Iris pigment epithelial cell (primary cell): ENCODE measurements around the gene HTD2.
"Not testable (repeated sequence)": the region's sequence is repeated elsewhere in the genome, so short reads cannot be mapped to it uniquely, and the experiment has no call there.

Source experiments
- DNase-seq: peaks from one replicate; pipeline ENCODE4 v3.0.0-alpha.2; 2011; ENCODE audit warnings: low read depth

HTD2 gene

DNA sequence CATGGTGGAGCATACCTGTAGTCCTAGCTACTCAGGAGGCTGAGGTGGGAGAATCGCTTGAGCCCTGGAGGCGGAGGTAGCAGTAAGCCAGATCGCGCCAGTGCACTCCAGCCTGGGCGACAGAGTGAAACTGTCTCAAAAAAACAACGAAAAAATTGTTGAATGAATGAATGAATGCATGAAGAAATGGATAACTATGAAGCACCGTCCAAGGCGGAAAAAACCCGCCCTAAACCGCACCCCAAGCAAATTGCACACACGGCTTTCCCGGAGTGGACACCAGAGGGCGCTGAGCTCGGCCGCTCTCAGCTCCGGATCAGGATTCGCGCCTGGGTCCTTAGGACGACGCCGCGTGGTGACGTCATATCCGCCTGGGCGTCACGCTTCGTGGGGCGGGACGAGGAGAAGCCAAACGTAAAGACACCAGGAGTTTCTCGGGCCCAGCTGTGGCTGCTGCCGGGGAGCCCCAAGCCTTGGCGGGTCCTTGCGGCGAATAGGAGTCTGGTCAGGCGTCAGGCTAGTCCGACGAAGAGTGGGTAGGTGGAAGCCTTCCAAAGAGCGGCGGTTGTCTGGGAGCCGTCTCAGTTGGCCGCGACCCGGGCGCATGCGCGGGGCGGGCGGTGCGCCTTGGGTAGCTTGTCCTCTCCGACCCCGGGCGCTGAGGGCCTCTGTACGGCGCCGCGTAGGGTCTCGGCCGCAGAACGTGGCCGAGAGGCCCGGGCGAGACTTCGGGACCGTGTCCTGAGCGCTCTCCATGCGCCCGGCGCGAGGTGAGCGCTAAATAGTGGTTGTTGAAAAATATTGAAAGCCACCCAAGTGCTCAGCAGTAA, at the start of gene HTD2, which contains the start of gene RPP14:
HTD2 (plus strand) TSS at position 639 of the 830 bp plus-strand sequence. CDS start 11,094 bp downstream, outside the sequence.
RPP14 (plus strand) TSS at position 364 of the 830 bp plus-strand sequence. CDS start 4,085 bp downstream, outside the sequence.
- DNase-seq = peak; percentile 96

DNA sequence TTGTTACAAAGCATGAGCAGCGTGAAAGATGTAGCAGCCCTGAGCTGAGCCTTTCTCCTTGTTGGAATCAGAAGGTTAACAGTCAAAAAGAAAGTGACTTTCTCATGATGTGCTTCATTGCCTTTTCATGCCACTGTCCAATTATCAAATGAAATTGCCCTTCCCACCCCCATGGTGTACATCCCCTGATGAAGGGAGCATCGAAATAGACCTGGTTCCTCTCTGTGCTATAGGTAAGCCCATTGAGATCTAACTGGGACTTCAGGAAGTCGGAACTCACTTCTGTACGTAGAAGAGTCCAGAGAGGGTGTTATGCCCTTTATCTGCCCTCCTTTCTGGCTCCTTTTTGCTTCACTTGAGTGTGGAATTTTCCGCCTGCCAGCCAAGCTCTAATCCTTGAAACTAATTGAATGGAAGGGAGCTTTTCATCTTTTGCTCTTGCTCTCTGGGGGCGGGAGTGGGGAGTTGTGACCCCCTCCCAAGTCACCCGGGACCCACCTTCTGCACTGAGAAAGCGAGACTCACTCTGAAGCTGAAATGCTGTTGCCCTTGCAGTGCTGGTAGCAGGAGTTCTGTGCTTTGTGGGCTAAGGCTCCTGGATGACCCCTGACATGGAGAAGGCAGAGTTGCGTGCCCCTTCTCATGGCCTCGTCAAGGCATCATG, 47.8 kb upstream of the HTD2 start:
- no peak for DNase-seq

DNA sequence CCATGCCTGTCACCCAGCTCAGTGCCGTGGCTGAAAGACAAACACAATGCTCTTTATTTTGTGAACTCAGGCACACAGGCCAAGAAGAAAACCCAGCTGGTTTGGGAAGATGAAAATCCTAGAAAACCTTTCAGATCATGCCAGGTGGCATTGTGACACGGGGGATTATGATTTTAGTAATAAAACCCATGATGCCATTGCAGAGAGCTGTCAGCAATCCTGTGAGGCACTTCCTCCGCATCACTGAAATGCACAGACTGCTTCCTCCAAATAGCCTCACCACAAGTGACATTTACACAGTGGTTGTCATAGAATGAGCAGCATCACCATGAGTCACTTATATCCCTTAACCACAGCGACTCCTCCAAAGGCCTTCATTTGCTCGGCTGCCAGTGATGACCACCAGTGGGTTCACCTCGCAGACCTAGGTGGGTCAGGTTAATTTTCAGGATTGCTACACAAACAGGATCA, 46.0 kb upstream of the HTD2 start:
- DNase-seq = peak; percentile 67

DNA sequence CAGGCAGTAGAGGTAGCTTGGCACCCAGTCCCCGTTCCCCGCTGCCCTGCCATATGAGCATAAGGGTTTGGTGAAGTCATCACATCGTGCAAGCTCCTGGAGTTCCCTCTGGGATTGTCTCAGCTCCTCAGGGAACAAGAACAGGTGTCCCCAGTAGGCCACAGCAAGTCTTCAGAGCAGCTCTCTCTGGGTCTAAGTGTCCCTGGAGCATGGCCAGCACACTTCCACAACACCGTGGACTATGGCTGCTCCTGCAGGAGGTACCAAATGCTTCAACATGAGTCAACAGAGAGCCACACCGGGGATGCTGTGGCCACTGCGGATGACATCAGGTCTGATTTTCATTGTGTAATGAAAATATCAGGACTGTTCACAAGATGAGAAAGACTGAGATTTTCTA, 45.6 kb upstream of the HTD2 start:
- peak; percentile 59 for DNase-seq

DNA sequence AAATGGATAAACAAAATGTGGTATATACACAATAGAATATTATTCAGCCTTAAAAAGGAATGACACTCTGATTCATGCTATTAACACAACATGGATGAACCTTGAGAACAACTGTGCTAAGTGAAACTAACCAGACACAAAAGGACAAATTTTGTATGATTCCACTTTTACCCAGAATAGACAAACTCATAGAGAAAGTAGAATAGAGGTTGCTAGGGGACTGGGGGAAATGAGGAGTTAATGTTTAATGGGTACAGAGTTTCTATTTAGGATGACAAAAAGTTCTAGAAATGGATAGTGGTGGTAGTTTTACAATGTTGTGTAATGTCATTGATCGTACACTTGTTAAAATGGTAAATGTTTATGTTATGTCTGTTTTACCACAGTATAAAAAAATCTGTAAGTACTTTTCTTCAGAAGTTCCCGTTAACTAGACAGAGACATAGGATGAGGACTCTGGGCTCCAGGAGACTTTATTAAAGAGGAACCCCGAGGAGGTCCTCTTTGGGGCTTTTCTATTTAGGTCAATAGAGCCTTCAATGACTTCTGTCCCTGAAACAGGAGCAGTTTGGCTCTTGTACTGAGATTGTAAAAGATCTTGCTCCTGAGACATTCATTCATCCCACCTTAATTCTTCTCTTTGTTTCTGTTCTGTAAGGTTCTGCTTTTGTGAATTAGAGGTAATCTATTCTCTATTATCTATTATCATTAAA, 44.2 kb upstream of the HTD2 start:
- DNase-seq = no peak

DNA sequence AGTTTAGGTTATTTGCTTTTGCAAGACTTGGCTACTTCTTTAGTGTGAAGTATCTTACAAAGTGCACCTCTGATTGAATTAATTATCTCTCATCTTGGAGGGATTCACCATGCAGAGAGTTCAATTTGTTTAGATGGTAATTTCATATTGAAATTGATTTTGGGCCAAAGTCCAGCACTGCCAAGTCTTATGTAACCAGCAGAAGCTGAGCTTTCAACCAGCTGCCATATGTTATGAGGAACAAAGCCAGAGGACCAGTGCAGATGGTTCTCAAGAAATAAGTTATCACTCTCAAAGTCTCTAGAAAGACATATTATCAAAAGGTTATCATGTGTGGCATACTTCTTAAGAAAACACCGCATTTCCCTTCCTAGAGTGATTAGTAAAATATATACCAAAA, 39.7 kb upstream of the HTD2 start:
- DNase-seq = no peak

DNA sequence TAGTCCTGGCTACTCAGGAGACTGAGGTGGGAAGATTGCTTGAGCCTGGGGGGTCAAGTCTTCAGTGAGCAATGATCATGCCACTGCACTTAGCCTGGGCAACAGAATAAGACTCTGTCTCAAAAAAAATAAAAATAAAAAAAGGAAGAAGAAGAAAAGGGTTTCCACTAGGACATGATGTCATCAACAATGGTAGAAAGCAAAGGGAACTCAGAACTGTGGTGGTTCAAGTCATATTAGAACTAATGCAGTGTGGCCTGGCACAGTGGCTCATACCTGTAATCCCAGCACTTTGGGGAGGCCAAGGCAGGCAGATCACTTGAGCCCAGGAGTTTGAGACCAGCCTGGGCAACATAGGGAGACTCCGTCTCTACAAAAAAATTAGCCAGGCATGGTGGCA, 38.8 kb upstream of the HTD2 start:
- not testable (repeated sequence) for DNase-seq

DNA sequence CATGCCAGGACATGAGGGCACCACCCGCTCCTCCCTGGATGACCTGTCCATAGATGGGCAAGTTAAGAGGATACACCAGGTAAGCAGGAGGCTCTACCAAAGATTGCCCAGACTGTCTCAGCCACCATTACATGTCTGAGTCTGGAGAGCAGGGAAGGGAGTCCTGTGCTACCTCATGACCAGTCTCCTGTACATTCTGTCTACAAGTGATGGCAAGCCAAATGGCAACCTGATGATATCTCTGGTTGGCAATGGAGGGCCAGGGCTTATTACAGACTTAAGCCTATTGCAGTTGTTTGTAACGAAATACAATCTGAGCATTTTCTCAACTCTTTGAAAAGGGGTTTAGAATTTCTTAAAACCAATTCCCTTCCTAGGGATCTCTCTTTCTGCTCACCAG, 37.0 kb upstream of the HTD2 start:
- DNase-seq = no peak

DNA sequence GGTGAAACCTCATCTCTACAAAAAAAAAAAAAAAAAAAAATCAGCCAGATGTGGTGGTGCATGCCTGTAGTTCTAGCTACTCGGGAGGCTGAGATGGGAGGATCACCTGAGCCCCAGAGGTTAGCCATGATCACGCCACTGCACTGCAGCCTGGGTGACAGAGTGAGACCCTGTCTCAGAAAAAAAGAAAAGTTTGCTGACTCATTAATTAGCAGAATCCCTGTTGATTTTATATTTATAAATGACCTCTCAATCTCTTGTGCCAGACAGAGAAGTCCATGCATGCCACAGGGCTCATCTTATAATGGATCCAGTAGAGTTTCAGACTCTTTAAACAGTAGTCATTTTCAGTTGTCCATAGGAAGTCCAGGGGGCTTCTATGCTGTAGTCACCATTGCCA, 35.8 kb upstream of the HTD2 start:
- no peak for DNase-seq

DNA sequence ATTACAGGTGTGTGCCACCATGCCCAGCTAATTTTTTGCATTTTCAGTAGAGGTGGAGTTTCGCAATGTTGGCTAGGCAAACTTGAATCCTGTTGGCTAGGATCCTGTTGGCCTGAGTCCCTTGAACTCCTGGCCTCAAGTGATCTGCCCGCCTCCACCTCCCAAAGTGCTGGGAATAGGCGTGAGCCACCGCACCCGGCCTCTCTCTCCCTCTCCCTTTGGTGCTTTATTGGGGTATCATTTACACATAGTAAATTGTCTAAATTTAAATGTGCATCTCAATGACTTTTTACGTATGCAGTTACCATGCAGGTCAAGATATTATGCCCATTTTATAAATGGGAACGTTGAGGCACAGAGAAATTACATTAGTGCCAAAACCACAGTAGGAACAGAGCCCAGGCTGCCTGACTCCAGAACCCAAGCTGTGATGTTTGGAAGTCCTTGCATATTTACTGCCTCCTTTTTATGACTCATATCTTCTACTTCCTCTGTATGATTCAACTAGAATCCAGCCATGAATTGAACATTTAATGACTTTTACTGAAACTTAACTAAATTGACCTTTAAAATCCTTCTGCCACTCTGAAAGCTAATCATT, 34.3 kb upstream of the HTD2 start:
- DNase-seq = peak; percentile 95

DNA sequence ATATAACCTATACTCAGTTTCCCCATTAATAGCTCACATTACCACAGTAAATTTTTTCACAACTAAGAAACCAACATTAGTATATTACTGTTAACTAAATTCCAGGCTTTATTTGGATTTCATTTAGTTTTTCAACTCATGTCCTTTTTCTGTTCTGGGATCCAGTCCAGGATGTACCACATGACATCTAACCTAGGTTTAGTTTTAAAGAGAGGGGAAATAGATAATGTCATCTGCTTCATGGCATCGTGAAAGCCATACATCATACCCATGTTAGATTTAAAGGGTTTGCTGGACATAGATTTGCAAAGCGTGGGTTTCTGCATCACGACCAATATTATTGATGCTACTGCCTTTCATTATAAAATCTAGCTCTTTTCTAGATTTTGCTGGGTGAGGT, 33.4 kb upstream of the HTD2 start:
- DNase-seq = peak; percentile 59

DNA sequence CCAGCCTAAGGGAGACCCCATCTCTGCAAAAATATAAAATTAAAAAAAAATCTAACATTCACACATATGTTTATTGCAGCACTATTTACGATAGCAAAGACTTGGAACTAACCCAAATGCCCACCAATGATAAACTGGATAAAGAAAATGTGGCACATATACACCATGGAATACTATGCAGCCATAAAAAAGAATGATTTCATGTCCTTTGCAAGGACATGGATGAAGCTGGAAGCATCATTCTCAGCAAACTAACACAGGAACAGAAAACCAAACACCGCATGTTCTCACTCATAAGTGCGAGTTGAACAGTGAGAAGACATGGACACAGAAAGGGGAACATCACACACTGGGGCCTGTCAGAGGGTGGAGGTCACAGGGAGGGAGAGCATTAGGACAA, 33.0 kb upstream of the HTD2 start:
- not testable (repeated sequence) for DNase-seq

DNA sequence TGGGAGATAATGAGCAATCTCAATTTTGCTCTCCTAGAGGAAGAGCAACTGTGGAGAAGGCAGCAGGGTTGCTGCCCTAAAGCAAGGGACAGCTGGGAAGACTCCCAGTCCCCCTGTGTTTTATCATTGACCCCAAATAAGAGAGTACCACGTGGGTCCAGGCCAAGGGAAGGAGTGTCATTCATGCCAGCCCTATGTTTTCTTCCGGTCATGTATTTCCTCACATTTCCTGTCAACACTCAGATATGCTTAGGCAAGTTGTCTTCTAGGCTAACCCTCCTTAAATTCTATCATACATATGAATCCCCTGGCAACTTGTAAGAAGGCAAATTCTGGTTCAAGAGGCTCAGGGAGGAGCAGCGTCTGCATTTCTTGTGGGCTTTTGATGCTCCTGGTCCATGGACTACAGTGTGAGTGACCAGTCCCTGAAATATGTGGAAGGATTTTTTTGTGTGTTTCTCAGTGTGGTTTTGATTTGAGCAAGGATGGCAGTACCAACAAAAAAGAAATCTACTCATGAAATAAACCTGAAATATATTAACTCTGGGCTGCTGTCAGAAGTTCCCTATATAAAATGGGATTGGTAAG, 32.2 kb upstream of the HTD2 start:
- peak; percentile 46 for DNase-seq

DNA sequence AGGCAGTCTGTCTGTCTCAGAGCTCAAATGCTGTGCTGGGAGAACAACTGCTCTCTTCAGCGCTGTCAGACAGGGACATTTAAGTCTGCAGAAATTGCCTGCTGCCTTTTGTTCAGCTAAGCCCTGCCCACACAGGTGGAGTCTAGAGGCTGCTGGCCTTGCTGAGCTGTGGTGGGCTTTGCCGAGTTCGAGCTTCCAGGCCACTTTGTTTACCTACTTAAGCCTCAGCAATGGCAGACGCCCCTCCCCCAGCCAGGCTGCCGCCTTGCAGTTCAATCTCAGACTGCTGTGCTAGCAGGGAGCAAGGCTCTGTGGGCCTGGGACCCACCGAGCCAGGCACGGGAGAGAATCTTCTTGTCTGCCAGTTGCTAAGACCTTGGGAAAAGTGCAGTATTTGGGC, 25.3 kb upstream of the HTD2 start:
- no peak for DNase-seq

DNA sequence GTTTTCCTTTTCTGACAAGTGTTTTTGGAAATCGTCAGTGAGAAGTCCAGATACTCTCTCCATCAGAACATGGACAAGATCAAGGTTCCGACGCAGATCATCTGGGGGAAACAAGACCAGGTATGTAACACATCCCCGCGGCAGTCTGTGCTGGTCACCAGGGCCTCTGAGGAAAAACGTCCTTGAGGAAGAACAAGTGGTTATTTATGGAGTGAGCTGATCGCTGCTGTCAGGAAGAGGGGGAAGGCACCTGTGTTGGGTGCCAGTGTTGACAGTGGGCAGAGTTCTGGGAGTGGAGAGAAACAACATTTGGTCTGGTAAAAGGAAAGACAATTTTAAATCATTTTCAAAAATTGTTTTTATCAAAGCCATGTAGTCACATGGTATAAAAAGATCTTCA, 21.0 kb upstream of the HTD2 start:
- DNase-seq = no peak

DNA sequence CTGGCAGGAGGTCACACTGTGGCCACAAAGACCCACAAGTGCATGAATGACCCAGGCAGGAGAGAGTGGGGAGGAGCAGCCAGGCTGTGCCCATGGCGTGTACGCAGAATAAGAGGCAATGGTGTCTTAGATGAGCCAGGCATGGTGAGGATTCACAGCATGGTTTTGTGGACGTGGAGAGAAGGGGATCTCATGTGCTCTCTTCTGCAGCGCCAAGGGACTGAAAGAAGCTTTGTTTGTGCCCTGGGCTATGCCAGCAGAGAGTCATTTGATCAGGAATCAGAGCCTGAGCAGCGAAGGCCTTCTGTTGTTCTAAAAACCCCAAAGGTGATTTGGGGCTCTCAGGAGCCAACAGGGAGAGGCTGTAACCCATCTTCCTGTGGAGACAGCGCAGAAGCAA, 19.0 kb upstream of the HTD2 start:
- DNase-seq = no peak

DNA sequence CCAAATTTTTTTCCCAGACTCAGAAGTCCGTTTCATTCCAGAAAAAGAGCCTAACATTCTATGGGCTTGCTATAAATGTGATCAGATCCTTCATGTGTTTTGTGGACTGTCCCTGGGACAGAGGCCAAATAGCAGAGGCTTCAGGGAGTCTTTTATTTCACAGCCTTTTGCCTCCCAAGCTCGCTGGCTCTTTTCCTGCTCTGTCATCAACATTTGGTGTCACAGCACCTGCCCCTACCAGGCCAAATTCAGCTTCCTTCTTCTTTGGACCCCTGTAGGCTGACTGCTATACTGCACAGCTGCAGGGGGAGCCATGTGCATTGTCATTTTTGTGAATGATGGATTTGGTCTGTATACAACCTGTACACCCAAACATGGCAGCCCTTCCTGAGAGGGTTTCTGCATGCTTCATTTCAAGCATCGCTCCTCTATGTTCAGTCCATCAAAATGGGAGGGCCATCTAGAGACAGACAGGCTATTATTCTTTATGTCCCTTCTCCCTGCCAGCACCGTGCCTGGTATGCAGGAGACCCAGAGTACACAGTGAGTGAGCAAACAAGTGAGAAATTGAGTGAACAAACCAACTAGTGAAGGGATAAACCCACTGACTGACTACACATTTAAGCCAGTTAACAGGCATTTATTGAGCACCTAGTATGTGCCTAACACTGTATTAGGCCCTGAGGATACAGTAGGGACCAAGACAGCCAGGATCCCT, 18.1 kb upstream of the HTD2 start:
- no peak for DNase-seq

DNA sequence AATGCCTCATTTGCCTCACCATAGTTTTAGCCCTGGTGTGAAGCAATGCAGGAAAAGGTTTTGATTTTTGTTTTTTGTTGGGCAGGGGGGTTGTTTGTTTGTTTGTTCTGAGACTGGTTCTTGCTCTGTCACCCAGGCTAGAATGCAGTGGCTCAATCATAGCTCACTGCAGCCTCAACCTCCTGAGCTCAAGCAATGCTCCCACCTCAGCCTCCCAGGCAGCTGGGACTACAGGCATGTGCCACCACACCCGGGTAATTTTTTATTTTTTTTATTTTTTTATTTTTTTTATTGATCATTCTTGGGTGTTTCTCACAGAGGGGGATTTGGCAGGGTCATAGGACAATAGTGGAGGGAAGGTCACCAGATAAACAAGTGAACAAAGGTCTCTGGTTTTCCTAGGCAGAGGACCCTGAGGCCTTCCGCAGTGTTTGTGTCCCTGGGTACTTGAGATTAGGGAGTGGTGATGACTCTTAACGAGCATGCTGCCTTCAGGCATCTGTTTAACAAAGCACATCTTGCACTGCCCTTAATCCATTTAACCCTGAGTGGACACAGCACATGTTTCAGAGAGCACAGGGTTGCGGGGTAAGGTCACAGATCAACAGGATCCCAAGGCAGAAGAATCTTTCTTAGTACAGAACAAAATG, 17.2 kb upstream of the HTD2 start:
- DNase-seq = not testable (repeated sequence)

DNA sequence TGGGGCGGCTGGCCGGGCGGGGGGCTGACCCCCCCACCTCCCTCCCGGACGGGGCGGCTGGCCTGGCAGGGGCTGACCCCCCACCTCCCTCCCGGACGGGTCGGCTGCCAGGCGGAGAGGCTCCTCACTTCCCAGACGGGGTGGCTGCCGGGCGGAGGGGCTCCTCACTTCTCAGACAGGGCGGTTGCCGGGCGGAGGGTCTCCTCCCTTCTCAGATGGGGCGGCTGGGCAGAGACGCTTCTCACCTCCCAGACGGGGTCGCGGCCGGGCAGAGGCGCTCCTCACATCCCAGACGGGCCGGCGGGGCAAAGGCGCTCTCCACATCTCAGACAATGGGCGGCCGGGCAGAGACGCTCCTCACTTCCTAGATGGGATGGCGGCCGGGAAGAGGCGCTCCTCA, 15.9 kb upstream of the HTD2 start:
- DNase-seq = not testable (repeated sequence)

DNA sequence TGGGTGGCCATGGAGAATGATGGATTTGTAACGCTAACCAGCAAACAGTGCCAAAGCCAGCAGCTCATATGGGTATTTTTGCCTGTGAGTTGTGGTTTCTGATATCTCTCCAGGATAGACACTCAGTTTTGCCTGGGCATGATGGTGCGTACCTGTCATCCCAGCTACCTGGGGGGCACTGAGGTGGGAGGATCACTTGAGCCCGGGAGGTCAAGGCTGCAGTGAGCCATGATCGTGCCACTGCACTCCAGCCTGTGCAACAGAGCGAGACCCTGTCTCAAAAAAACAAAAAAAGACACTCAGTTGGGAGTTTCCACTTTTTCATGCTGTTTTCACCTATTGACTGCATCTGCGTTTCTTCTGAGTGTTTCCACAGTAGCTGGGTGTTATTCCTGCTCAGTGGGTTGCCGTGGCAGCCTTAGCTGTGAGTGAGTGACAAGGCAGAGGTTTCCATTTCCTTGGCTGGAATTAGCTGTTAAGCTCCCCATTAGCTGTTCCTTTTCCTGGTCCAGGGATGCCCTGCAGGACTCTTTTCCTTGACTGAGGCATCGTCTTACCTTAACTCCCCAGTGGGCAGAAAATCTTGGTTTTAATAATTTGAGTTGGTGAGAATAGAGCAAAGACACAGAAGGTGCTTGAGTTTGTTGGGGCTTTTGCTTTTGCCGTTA, 14.5 kb upstream of the HTD2 start:
- DNase-seq = no peak
